ENCODE data around the gene RND3.

DNA sequence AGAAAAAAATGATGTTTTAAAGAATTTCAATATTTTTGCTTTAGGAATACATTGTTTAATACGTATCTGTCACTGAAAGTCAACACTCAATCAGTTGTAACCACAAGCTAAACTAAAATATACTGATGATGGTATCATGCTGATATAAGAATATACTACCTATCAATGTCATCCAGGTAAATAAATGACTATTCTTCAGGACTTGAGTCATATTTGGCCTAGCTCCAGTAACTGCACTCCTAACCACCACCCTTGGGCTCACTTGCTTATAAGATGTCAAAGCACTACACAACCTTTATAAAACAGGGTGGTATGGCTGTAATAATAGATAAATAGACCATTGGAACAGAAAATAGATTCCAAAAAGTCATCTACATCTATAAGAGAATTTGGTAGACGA is 48.8 kb downstream of the RND3 start:
- TF ChIP-seq, protein P1, sequence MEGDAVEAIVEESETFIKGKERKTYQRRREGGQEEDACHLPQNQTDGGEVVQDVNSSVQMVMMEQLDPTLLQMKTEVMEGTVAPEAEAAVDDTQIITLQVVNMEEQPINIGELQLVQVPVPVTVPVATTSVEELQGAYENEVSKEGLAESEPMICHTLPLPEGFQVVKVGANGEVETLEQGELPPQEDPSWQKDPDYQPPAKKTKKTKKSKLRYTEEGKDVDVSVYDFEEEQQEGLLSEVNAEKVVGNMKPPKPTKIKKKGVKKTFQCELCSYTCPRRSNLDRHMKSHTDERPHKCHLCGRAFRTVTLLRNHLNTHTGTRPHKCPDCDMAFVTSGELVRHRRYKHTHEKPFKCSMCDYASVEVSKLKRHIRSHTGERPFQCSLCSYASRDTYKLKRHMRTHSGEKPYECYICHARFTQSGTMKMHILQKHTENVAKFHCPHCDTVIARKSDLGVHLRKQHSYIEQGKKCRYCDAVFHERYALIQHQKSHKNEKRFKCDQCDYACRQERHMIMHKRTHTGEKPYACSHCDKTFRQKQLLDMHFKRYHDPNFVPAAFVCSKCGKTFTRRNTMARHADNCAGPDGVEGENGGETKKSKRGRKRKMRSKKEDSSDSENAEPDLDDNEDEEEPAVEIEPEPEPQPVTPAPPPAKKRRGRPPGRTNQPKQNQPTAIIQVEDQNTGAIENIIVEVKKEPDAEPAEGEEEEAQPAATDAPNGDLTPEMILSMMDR (IDR thresholded peaks at IDR 0.05): no peak
- no peak for TF ChIP-seq POLR2A (IDR thresholded peaks at IDR 0.05)
- TF ChIP-seq POLR2AphosphoS5 (IDR thresholded peaks at IDR 0.05; ENCODE audit: insufficient read depth in 1 of 2, low read depth in 1 of 2): no peak

Data from vagina (tissue), 2 donors.